NCI-H2107 treated with DMSO at 0.1 percent for 48 hours (cell line): ENCODE data around the gene ATG9A.

ENCODE experiments used
- DNase-seq: peaks from one replicate; lab custom pipeline; 2025; ENCODE audit not compliant: unreplicated experiment; lab: John Stamatoyannopoulos, UW

ATG9A gene

GRCh38 chr2:219252570-219252899, 23.1 kb upstream of the ATG9A start:
- DNase-seq = peak; percentile 37

DNA sequence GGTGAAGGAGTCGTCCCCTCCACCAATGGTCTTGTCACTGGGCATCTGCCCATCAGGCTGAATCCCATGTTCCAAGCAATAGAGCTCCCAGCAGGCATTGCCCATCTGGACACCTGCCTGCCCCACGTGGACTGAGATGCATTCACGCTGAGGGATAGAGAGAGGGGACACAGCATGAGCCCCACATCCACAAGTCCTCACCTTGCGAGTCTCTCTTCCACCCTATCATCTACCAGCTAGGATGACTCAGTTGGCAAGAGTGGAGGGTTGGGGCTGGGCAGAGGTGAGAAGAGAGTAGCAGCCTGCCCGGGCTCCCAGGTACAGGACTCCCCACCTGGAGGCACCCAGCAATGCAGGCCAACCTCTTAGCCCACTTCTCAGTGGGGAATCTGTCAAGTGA, 22.6 kb upstream of the ATG9A start:
- no peak for DNase-seq

GRCh38 chr2:219251656-219252055, 22.2 kb upstream of the ATG9A start:
- no peak for DNase-seq

- no peak for DNase-seq
These were observed 20.8 kb upstream of the ATG9A start for GRCh38 chr2:219250049-219250781.

DNA sequence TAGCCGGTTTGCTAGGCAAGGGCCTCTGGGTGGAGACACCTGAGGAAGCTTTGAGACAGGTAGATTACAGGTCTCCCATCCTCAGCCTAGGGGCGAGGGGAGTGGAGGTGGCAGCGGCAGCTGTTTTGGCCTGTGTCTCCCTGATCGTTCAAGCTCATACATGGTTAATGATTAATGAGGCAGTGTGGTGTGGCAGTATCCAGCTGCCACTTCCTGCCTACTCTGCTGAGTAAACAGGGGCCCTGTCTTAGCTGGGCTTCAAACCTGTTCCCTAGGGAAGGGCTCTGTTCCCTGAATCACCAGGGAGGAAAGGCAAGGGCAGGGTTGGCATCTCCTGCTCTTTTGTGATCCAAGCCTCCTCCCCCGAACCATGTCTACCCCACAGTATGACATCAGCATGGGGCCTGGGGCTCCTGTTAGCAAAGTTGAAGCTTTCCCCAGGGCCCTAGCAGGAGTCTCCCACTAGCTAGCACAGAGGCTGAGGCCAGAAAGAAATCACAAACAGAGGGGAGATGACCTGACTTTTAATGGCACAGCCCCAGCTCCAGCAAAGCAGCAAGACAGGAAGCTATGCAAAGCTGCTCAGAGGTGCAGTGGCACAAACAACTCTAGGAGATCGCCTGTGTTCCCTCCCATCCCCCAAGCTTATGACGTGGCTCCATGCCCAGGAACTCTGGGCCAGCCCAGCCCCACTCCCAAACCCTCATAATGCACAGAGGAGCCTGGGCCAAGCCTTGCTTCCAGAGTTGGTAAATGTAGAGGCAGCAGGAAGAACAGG, 20.0 kb upstream of the ATG9A start:
- peak; percentile 73 for DNase-seq

DNA sequence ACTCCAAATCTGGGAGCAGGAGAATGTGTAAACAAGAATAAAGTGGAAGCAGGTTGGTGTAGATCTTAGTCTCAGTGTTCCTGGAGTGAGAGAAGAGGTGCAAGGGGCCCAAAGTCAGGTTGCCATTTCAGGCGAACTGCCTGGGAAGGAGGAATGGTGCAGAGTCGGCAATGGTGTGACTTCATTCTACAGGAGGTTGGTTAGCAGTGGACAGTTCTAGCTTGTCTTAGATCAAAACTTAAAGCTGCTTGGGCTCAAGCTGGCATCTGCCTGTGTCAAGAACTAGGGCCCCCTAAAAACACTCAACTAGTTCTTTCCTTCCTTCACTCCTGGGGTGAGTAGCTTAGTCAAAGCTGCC, 19.4 kb upstream of the ATG9A start:
- no peak for DNase-seq

DNA sequence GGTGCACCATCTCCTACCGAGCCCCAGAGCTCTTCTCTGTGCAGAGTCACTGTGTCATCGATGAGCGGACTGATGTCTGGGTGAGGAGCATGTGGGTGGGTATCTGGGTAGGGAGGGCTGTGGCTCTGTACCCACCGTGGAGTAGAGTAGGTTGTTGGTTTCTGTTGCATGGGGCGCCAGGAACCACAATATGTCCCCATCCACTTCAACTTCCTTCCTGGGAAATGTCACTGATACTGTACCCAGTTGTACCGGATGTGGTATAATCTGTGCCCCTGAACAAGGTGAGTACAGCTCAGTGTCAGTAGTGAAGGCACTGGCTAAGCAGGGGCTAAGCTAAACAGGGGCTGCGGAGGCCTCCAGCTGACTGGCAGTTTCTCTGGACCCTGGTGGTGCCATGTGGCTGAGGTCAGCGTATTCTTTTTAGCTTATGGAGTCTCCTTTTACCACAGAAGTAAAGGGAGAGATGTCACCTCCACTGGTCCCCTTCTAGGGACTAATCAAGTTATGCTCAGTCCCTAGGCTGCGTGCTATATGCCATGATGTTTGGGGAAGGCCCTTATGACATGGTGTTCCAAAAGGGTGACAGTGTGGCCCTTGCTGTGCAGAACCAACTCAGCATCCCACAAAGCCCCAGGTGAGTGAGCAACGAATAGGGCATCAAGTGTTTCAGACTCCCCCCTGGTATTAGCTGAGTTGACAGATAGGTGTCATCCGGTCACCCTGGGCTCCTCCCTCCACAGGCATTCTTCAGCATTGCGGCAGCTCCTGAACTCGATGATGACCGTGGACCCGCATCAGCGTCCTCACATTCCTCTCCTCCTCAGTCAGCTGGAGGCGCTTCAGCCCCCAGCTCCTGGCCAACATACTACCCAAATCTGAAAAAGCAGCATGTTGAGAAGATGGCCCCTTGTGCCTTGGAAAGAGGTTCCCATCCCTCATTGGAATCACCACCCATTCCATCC, 18.5 kb upstream of the ATG9A start:
- DNase-seq = no peak

DNA sequence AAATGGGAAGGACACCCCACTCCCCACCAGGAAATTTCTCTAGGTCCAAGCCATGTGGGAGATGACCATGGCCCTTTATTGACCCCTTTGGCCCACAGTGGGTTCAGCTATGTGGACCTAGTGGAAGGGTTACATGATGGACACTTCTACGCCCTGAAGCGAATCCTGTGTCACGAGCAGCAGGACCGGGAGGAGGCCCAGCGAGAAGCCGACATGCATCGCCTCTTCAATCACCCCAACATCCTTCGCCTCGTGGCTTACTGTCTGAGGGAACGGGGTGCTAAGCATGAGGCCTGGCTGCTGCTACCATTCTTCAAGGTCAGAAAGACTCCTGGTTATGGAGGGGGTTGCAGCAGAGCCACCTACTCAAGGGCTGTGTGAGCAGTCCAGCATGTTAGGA, 17.1 kb upstream of the ATG9A start:
- DNase-seq = no peak

- DNase-seq = no peak
These were observed 16.4 kb upstream of the ATG9A start for GRCh38 chr2:219245899-219246230.

DNA sequence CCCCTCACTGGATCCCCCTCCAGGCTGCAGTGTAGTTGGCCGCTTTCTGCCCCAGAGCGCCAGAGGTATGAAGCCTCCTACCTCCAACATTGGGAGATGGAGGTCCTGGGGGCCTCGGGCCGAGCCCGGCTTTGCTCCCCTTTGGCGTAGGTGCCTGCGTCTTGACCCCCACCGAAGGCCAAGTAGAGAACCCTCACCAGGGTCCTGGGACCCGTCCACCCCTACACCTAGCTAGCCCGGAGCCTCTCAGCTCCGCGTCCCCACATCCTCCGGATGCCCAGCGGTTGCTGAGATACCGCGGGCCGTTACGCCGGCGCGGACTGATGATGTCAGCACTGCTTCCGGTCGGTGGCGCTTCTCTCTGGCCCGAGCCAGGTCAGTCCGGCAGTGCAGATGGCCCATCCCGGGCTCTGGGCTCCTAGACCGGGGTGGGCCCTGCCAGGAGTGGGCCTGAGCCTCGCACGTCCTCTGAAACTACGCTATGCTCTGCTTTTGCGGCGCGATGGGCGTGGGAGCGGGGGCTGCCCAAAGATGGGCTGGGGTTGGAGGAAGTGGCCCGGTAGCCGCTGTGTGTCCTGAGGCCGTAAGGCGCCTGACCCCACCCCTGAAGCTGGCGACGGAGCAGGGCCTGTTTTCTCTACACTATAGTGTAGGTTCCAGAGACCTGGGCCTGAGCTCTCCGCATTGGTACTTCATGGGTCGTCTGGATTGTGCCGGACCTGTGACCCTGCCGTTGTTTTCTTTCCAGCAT, 15.9 kb upstream of the ATG9A start, which contains the start of the genes GLB1L and STK16:
TSS of gene GLB1L (minus strand) at position 297 of the 751 bp plus-strand sequence. CDS start 1,871 bp downstream, outside the sequence.
TSS of gene STK16 (plus strand) at position 332 of the 751 bp plus-strand sequence. CDS start 521 bp downstream, outside the sequence.
- DNase-seq = peak; percentile 16

DNA sequence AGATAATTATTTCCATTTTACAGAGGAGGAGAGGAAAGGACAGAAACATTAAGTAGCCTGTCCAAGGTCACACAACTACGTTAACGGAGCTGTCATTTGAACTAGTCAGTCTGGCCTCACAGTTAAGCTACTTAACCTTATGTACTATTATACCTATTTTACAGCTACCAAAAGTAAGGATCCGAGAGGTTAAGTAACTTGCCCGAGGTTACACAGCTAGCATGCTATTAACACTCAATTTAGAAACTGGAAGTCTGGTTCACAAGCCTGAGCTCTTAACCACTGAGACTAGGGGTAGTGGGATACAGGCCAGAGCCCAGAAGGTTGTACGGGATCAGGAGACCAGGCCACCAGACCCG, 15.3 kb upstream of the ATG9A start:
- no peak for DNase-seq

DNA sequence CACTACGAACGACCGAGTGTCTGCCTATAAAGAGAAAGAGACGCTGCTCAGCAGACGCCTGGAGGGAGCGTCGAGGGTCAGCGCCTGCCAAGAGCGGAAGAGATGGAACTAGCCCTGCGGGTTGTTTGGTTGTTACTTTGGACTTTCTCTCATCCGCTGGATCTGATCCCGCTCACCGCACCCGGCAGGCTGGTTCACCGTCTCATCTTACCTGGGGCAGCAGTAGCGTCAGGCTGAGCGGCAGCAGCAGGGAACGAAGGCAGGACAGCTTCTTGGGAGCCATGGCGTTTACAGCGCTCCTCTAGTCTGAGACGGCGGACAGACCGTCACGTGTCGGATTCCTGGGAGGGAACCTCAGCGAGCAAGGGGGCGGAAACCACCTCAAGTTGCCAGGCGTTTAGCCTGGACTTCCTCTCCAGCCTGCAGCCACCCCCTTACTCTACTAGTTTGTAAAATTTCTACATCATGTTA, 13.9 kb upstream of the ATG9A start:
- DNase-seq = no peak

- no peak for DNase-seq
These were observed 4.9 kb upstream of the ATG9A start for GRCh38 chr2:219234331-219234730.

DNA sequence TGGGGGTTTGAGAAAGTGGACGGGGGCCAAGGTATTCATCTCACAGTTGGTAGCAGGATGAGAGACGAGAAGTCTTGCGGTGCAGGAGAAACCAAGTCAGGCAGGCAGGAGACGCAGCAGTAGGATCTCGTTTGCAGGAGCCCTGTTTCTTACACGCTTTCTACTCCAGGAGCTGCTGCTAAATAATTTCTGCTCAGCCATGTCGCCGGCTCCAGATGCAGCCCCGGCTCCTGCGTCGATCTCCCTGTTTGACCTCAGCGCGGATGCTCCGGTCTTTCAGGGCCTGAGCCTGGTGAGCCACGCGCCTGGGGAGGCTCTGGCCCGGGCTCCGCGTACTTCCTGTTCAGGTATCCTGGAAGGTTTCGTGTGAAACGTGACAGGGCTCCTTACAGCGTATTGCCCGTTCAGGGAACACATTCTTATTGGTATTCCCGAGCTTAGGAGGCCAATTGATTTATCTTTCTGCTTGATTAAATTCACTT, 664 bp upstream of the ATG9A start:
- DNase-seq = no peak

GRCh38 chr2:219228911-219229304, 528 bp downstream of the ATG9A start:
- DNase-seq = no peak

DNA sequence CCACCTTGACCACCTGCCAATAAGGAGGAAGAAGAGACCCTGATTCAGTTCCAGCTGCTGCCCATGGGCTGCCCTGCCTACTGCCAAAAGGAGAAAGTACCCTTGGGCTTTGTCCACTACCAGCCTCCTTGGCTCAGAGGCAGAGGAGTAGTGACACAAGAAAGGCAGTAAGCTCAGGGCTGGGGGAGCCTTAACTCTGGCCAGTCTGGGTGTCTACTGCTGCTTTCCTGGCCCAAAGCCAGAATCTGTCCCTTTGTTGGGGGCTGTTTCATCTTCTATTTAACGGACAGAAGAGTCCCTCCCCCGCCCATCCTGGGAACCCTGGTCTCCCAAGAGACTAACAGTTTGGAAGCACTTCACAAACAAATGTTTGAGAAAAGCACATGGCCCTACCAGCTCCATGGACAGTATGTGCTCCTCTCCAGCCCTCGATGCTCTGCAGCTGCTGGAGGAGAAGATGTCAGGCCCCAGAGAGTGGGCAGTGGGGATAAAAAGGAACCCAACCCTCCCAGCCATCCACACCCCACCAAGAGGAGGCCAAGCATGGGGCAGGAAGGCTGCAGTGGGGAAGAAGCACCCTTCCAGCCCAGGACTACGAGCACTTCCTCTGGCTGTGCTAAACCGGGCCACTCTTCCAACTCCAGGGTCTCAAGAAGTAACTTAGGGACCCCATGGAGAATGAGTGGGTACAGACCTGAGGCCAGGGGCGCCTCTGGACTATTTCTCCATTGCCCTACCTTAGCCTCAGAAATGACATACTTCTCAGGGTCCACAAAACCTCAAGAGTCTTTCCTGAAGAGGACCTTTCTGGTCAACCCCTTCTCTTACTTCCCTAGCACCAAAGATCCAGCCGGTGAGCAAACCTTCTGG, 1.2 kb downstream of the ATG9A start:
- no peak for DNase-seq

DNA sequence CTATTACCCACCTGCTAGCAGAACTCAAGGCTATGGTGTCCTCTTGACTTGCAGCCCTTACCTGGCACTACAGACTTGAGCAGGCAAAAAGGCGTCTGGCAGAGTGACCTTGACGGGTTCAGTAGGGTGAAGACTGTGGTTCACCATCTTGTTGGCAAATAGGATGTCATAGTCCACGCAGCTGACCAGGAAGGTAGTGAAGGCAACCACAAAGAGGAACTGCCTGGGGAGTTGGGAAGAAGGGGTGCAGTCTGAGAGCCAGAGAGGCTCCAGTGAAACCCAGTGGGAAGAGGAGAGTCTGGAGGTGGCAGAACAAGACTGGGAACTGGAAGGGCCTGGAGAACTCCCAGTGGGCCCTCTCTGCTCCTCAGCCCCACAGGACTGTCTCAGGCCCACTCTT, 4.1 kb downstream of the ATG9A start:
- DNase-seq = no peak

- no peak for DNase-seq
These were observed 5.4 kb downstream of the ATG9A start for GRCh38 chr2:219223831-219224610.

- no peak for DNase-seq
These were observed 7.4 kb downstream of the ATG9A start for GRCh38 chr2:219221957-219222518.
